Astrocyte of the cerebellum (primary cell): Measurements from ENCODE around the gene PCAT7.

Source experiments
- DNase-seq: peaks from one replicate; pipeline ENCODE4 v3.0.0-alpha.2; 2011; ENCODE audit warnings: low read depth
- H3K4me3 ChIP-seq: 2 replicates; pipeline ENCODE4 v1.5.1; 2011; ENCODE audit warnings: mild to moderate bottlenecking, low read depth, low read length, moderate library complexity
- in situ Hi-C: cut with HindIII; loops from 2 replicates; pipeline ENCODE4 v1.10.0; 2017; ENCODE audit warnings: low sequenced_read_pairs
- TF ChIP-seq, protein P1 (sequence below): IDR thresholded peaks from 2 replicates; pipeline ENCODE4 v1.5.1; 2012; ENCODE audit warnings: low read length, low read depth, moderate library complexity, mild to moderate bottlenecking; ENCODE audit errors: missing control alignments

PCAT7 gene

DNA sequence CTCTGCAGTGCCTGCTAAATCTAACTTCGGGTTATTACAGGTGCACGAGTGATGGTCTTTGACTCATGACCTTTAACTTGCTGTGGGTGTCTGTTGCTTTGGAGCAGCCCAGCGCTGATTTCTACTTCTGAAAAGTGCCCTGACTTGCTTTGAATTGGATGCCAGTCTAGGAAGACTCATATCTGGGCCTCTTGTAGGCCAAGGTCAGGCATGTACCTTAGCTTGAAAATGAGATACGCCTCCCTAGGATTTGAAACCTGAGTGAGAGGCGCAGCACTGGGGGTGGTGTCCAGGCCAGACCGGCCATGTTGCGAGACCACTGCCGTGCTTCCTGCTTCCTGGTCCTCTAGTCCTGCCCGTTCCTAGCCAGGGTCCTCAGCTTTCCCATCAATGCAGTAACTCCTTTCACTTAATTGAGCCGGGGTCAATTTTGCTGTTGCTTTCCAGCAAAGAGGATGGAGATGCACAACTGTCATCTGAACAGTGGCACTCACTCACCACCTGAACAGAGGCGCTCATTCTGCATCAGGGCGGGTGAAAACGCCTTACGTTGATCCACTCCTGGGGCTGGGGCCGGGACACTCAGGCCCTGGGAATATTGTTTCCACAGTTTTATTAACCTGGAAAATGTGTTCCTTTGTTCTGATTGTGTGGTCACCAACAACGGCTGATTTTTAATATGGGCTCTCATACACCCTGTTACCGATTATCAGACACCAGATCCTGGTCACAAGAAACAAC lies 14.3 kb downstream of the PCAT7 start:
- no peak for DNase-seq
- in situ Hi-C loops, result no loop called here
- TF ChIP-seq, protein P1, sequence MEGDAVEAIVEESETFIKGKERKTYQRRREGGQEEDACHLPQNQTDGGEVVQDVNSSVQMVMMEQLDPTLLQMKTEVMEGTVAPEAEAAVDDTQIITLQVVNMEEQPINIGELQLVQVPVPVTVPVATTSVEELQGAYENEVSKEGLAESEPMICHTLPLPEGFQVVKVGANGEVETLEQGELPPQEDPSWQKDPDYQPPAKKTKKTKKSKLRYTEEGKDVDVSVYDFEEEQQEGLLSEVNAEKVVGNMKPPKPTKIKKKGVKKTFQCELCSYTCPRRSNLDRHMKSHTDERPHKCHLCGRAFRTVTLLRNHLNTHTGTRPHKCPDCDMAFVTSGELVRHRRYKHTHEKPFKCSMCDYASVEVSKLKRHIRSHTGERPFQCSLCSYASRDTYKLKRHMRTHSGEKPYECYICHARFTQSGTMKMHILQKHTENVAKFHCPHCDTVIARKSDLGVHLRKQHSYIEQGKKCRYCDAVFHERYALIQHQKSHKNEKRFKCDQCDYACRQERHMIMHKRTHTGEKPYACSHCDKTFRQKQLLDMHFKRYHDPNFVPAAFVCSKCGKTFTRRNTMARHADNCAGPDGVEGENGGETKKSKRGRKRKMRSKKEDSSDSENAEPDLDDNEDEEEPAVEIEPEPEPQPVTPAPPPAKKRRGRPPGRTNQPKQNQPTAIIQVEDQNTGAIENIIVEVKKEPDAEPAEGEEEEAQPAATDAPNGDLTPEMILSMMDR, result no peak
- H3K4me3 ChIP-seq, result no peak overlapping the region

DNA sequence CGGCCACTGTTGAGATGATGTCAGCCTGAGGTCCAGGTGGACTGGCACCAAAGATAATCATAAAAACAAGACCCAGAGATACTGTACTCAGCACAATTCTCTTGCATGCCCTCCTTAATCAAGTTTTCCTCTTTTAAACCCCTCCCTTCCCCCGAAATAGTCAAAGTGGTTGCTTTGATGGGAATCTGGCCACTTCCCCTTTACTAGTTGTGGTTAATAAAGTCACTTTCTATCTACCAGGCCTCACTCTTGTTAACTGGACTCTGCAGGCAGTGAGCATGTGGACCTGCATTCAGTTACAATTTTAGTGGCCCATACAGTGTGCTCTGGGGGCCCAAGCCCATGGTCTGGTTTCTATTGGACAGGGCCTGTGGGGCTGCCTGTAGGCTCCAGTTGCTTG lies 21.2 kb downstream of the PCAT7 start:
- no peak for DNase-seq
- TF ChIP-seq, protein P1, result no peak
- in situ Hi-C loops, result no loop called here
- no peak overlapping the region for H3K4me3 ChIP-seq

DNA sequence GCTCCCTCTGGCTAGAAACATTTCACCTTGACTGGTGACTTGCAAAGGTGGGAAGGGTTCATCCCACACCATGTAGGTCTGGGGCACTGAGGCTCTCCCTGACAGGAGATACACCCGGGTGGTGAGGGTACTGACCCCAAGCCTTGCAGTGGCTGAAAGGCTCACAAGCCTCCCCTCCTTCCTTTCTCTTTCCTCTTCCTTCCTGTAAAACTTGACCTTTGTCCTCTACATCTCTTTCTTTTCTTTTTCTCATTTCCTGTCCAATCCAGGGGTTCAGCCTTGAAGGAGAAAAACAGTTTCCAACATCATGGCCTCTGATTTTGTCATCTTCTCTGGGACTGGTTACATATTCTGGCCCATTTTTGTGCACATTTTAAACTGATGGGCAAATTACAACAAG lies 22.2 kb downstream of the PCAT7 start:
- TF ChIP-seq, protein P1, result no peak
- no peak overlapping the region for H3K4me3 ChIP-seq
- in situ Hi-C loops, result no loop called here
- DNase-seq, result no peak

DNA sequence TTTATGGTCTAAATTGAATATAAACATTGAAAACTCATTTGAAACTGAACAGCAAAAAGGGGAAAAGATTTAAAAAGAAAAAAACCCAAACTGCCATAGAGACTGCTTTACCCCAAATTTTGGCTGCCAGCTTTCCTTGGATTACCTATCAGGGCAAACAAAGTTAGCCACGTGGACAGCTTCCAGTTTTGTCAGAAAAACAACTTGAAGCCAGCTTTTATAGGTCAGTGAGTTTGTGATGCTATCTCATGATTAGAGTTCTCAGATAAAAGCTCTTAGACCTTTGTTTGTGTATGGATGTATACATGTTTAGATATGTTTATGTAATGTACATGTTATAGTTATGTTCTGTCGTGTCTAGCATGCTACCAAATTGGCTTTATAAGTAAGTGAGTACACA lies 22.7 kb downstream of the PCAT7 start:
- DNase-seq, result no peak
- TF ChIP-seq, protein P1, result no peak
- in situ Hi-C loops, result no loop called here
- no peak overlapping the region for H3K4me3 ChIP-seq

DNA sequence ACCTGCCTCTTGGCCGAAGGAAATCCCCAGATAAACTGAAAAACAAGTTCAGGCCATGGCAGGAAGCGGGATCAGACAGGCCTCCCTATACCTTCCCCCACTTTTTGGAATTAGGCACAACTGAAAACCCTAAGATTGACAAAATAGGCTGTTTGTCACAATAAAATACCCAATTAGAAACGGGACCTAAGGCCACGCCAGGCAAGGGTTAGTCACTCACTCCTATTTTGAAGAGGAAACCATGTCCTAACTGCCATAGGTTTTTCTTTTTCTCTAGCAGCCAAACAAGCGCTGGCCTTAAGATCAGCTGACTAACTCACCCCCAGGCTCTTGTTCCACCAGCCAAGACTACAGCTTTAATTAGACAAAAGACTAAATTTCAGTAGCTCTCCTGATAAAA lies 26.8 kb downstream of the PCAT7 start:
- no peak for DNase-seq
- TF ChIP-seq, protein P1, result no peak
- in situ Hi-C loops, result no loop called here
- H3K4me3 ChIP-seq, result no peak overlapping the region

DNA sequence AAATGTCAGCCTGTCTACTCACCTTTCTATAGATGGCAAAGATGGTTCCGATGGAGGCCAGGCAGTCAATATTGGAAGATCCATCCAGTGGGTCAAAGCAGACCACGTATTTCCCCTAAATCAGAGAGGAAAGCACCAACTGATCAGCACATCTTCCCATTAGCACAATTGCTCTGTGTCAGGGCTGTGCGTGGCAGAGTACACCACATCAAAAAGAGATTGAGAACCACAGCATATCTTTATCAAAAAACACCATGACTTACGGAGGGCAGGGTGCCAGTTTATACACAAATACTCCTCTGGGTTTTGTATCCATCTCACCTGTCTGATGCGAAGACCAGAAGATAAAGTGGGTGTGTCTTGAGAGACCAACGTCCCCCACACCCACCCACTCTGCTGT lies 29.7 kb downstream of the PCAT7 start:
- TF ChIP-seq, protein P1, result no peak
- no peak overlapping the region for H3K4me3 ChIP-seq
- in situ Hi-C loops, result no loop called here
- no peak for DNase-seq
